KMS-11 (cell line): ENCODE data around the gene EHBP1L1.

ENCODE experiments used
- H2AFZ ChIP-seq: fragments of 200-600 bp; sonication (generic); 2 replicates; pipeline ENCODE4 v1.6.1; 2016; ENCODE audit warnings: antibody characterized with exemption, mixed run types, low read depth
- H3K27ac ChIP-seq: fragments of 200-600 bp; sonication (generic); 2 replicates; pipeline ENCODE4 v1.6.1; 2016; ENCODE audit warnings: mild to moderate bottlenecking, mixed run types
- H3K27me3 ChIP-seq: fragments of 200-600 bp; sonication (generic); 2 replicates; pipeline ENCODE4 v1.6.1; 2017; ENCODE audit warnings: mild to moderate bottlenecking, low read depth, mixed run types, moderate library complexity; ENCODE audit not compliant: insufficient read depth
- H3K36me3 ChIP-seq: fragments of 200-600 bp; sonication (generic); 2 replicates; pipeline ENCODE4 v1.6.1; 2017; ENCODE audit warnings: mild to moderate bottlenecking, mixed run types; ENCODE audit not compliant: insufficient read depth
- H3K4me1 ChIP-seq: fragments of 200-600 bp; sonication (generic); 2 replicates; pipeline ENCODE4 v1.6.1; 2016; ENCODE audit warnings: mild to moderate bottlenecking, low read depth, mixed run types; ENCODE audit not compliant: poor library complexity, severe bottlenecking
- H3K4me2 ChIP-seq: fragments of 200-600 bp; sonication (generic); 2 replicates; pipeline ENCODE4 v1.7.0; 2016; ENCODE audit warnings: mild to moderate bottlenecking, mixed run types
- H3K4me3 ChIP-seq: fragments of 200-600 bp; sonication (generic); IDR thresholded peaks from 2 replicates; pipeline ENCODE4 v1.6.1; 2017; ENCODE audit warnings: low read depth, low read length, mixed read lengths; ENCODE audit not compliant: insufficient read depth
- H3K79me2 ChIP-seq: fragments of 200-600 bp; sonication (generic); 2 replicates; pipeline ENCODE4 v1.6.1; 2016; ENCODE audit warnings: low read depth, mixed run types; ENCODE audit not compliant: insufficient read depth
- H3K9ac ChIP-seq: fragments of 200-600 bp; sonication (generic); 2 replicates; pipeline ENCODE4 v1.6.1; 2016; ENCODE audit warnings: mild to moderate bottlenecking, mixed run types
- H4K20me1 ChIP-seq: fragments of 200-600 bp; sonication (generic); 2 replicates; pipeline ENCODE4 v1.6.1; 2016; ENCODE audit warnings: mild to moderate bottlenecking, mixed run types; ENCODE audit not compliant: insufficient read depth
- TF ChIP-seq, protein P1 (sequence below): fragments of 200-600 bp; sonication (generic); conservative IDR thresholded peaks from 2 replicates; pipeline ENCODE4 v1.6.1; 2017; ENCODE audit warnings: low read depth, mild to moderate bottlenecking, antibody characterized with exemption, low read length, moderate library complexity, mixed read lengths

The EHBP1L1 gene

DNA sequence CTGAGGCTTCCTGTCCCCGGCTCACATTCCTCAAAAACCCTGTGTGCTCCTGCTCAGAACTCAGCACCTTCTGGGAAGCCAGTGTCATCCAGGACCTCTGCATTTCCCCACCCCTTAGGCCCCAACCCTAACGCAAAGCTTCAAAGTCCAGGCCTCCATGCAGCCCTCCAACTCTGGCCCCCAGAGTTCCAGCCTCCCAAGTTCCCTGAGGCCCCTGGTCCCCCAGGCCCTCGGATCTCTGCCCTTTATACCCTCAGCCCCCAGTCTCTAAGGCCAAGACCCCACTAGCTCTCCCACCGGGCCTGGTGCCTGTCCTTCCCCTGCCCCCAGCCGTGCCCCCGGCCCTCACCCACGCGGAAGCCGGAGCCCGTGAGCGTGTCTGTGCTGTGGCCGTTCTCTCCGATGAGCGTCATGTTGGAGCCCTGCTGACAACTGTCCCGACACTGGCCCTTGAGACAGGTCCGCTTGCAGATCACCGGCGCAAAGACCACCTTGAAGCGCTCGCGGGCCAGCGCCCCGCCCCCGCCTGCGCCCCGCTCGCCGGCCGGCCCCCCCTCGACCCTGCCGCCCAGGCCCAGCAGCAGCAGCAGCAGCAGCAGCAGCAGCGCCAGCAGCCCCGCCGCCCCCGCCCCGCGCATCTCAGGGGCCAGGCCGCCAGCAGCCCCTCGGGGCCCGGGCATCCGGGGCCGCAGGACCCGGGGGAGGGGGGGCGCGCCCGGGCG lies 18.4 kb upstream of the EHBP1L1 start:
- no peaks in the 10 kb centered on the region for H3K79me2 ChIP-seq
- H3K4me1 ChIP-seq = peaks cover 60% of the 10 kb centered on the region
- no peaks in the 10 kb centered on the region for H3K27me3 ChIP-seq
- H3K4me3 ChIP-seq = no peak overlapping the region
- no peaks in the 10 kb centered on the region for H4K20me1 ChIP-seq
- H3K9ac ChIP-seq = no peak overlapping the region
- H3K27ac ChIP-seq = no peak overlapping the region
- TF ChIP-seq, protein P1, sequence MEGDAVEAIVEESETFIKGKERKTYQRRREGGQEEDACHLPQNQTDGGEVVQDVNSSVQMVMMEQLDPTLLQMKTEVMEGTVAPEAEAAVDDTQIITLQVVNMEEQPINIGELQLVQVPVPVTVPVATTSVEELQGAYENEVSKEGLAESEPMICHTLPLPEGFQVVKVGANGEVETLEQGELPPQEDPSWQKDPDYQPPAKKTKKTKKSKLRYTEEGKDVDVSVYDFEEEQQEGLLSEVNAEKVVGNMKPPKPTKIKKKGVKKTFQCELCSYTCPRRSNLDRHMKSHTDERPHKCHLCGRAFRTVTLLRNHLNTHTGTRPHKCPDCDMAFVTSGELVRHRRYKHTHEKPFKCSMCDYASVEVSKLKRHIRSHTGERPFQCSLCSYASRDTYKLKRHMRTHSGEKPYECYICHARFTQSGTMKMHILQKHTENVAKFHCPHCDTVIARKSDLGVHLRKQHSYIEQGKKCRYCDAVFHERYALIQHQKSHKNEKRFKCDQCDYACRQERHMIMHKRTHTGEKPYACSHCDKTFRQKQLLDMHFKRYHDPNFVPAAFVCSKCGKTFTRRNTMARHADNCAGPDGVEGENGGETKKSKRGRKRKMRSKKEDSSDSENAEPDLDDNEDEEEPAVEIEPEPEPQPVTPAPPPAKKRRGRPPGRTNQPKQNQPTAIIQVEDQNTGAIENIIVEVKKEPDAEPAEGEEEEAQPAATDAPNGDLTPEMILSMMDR = no peak
- no peaks in the 10 kb centered on the region for H3K36me3 ChIP-seq
- no peak overlapping the region for H3K4me2 ChIP-seq
- no peak overlapping the region for H2AFZ ChIP-seq

- H3K9ac ChIP-seq = peak within 1 kb of the TSS; percentile 52; the same call in 1 of the 2 replicates
- peak within 1 kb of the TSS; percentile 63 for H3K4me2 ChIP-seq
- H3K79me2 ChIP-seq = no peaks in the 10 kb centered on the region
- no peaks in the 10 kb centered on the region for H3K36me3 ChIP-seq
- peak within 1 kb of the TSS; percentile 59 for H2AFZ ChIP-seq
- TF ChIP-seq, protein P1 = no peak
- H3K27ac ChIP-seq = no peak within 1 kb of the TSS
- H3K4me3 ChIP-seq = no peak within 1 kb of the TSS
- peaks cover 54% of the 10 kb centered on the region for H3K4me1 ChIP-seq
- H4K20me1 ChIP-seq = no peaks in the 10 kb centered on the region
- no peaks in the 10 kb centered on the region for H3K27me3 ChIP-seq
Measured at GRCh38 chr11:65558002-65558929, 17.6 kb upstream of the EHBP1L1 start, which contains the start of gene LTBP3. Gene LTBP3, minus strand, starts transcription at chr11:65558359. Its CDS starts 400 bp downstream, at chr11:65557959.

DNA sequence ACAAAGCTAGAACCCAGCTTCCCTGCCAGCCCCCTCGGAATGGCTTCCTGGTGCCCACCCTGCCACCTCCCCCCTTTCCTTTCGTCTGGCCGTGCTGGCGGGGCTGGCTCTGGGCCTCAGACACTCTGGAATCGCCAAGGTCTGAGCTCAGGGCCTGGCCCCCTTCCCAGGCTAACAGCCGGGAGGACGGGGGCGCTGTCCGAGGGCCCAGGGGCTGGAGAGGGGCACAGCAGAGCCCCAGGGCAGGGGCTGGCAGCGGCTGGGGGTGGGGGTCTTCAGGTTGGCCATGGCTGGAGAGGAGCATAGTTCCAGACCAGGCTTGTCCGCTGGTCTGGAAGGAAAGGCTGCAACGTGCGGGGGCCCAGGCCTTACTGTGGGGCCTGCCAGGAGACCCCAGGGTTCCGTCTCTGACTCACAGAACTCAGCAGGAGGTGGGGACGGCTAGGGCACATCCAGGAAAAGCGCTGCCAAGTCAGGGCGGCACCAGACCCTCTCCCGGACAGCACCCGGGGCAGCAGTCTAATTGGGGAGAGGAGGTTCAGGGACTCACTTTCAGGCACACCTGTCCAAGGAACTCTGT lies 16.8 kb upstream of the EHBP1L1 start:
- H3K4me3 ChIP-seq = no peak overlapping the region
- H2AFZ ChIP-seq = peak overlapping the region; percentile 59
- TF ChIP-seq, protein P1 = no peak
- no peaks in the 10 kb centered on the region for H3K36me3 ChIP-seq
- H3K79me2 ChIP-seq = no peaks in the 10 kb centered on the region
- no peak overlapping the region for H3K27ac ChIP-seq
- H3K4me2 ChIP-seq = peak overlapping the region; percentile 63
- H3K9ac ChIP-seq = peak overlapping the region; percentile 52; the same call in 1 of the 2 replicates
- H3K4me1 ChIP-seq = peaks cover 48% of the 10 kb centered on the region
- H4K20me1 ChIP-seq = no peaks in the 10 kb centered on the region
- H3K27me3 ChIP-seq = no peaks in the 10 kb centered on the region

GRCh38 chr11:65559535-65559934 lies 16.3 kb upstream of the EHBP1L1 start:
- no peaks in the 10 kb centered on the region for H4K20me1 ChIP-seq
- H2AFZ ChIP-seq = no peak overlapping the region
- H3K4me1 ChIP-seq = peaks cover 43% of the 10 kb centered on the region
- no peak overlapping the region for H3K27ac ChIP-seq
- H3K4me3 ChIP-seq = no peak overlapping the region
- no peaks in the 10 kb centered on the region for H3K36me3 ChIP-seq
- H3K79me2 ChIP-seq = no peaks in the 10 kb centered on the region
- H3K4me2 ChIP-seq = no peak overlapping the region
- no peak overlapping the region for H3K9ac ChIP-seq
- TF ChIP-seq, protein P1 = no peak
- H3K27me3 ChIP-seq = no peaks in the 10 kb centered on the region
